ENCODE data around the gene IGF2BP1. TPM values are rescaled to one million over a fixed set of nuclear protein-coding genes. Genes with fewer than 3 reads are reported as not detected.
"Not testable (repeated sequence)": the region's sequence is repeated elsewhere in the genome, so short reads cannot be mapped to it uniquely, and the experiment has no call there.

IGF2BP1 gene
- total and polyA plus RNA-seq, 8 donors, result under 0.01 to 1.0 TPM; not detected in 6

GRCh38 chr17:49082231-49082630 is 85.0 kb downstream of the IGF2BP1 start:
- H3K36me3 ChIP-seq, result no peaks in the 10 kb centered on the region
- ATAC-seq (no peak), DNase-seq (no peak), FAIRE-seq (no peak)
- TF ChIP-seq, protein P1, sequence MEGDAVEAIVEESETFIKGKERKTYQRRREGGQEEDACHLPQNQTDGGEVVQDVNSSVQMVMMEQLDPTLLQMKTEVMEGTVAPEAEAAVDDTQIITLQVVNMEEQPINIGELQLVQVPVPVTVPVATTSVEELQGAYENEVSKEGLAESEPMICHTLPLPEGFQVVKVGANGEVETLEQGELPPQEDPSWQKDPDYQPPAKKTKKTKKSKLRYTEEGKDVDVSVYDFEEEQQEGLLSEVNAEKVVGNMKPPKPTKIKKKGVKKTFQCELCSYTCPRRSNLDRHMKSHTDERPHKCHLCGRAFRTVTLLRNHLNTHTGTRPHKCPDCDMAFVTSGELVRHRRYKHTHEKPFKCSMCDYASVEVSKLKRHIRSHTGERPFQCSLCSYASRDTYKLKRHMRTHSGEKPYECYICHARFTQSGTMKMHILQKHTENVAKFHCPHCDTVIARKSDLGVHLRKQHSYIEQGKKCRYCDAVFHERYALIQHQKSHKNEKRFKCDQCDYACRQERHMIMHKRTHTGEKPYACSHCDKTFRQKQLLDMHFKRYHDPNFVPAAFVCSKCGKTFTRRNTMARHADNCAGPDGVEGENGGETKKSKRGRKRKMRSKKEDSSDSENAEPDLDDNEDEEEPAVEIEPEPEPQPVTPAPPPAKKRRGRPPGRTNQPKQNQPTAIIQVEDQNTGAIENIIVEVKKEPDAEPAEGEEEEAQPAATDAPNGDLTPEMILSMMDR (IDR thresholded peaks at IDR 0.05), result no peak
- intact Hi-C loops (cut with DNase I), result no loop called here
- peaks cover 0 to 4% (median 0%) of the 10 kb centered on the region in 4 donors for H3K27me3 ChIP-seq
- WGBS, 2 donors, result 80 to 81% methylated on average over 5 of the region's 5 CpGs
- H3K4me1 ChIP-seq, result no peaks in the 10 kb centered on the region
- no peak overlapping the region for H3K4me3 ChIP-seq
- no peak overlapping the region for H3K27ac ChIP-seq
- no peaks in the 10 kb centered on the region for H3K9me3 ChIP-seq

GRCh38 chr17:49085046-49085445 is 87.9 kb downstream of the IGF2BP1 start:
- FAIRE-seq; H3K9me3 ChIP-seq; H3K4me1 ChIP-seq; ATAC-seq; H3K36me3 ChIP-seq; H3K27me3 ChIP-seq; DNase-seq; intact Hi-C loops (cut with DNase I); H3K27ac ChIP-seq; H3K4me3 ChIP-seq: not testable (repeated sequence)
- WGBS, 2 donors, result 68 to 73% methylated on average over 2 of the region's 2 CpGs

DNA sequence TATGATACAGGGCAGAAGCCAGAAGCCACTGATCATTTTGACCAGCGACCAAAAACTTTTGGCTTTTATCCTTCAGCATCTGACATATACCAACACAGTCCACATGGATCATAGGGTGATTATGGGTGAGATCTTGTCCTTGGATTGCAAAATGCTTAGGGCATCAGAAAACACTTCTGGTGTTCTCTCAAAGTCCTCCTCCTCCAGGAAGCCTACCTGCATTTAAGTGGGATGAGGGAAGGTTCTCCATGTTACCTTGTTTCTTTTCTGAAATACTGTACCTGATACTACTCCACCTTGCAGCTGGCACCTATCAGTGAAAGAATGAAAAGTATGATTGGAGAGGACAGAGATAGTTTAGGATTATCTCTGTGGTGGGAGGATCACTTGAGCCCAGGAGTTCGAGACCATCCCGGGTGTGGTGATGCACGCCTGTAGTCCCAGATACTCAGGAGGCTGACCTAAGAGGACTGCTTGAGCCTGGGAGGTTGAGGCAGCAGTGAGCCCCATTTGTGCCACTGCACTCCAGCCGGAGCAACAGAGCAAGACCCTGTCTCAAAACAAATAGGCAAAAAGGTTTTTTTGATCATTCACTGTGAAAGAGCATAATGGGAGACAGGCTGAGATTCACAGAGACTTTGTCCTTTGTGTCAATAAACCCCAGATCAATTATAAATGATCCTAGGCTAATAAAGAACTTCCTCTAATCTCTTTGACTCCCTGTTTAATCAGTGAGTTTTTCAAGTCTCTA is 88.6 kb downstream of the IGF2BP1 start:
- Histone ChIP-seq H3K27me3 (no peaks in the 10 kb centered on the region), H3K36me3 (no peaks in the 10 kb centered on the region), H3K9me3 (no peaks in the 10 kb centered on the region), H3K27ac (no peak overlapping the region), H3K4me1 (no peaks in the 10 kb centered on the region), H3K4me3 (no peak overlapping the region)
- TF ChIP-seq, protein P1 (IDR thresholded peaks at IDR 0.05), result no peak
- WGBS, 2 donors, result 63 to 76% methylated on average over 5 of the region's 5 CpGs
- ATAC-seq (no peak), DNase-seq (no peak), FAIRE-seq (no peak)
- intact Hi-C loops (cut with DNase I), result no loop called here

DNA sequence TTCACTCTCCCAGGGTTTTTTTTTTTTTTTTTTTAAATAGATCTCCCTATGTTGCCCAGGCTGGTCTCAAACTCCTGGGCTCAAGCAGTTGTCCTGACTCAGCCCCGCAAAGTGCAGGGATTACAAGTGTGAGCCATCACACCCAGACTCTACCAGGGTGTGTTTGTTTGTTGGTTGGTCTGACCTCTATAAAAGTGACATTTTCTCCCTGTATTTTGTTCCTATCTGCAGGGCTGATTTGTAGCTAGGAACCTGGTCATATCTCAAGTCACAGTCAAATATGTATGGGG is 89.1 kb downstream of the IGF2BP1 start:
- WGBS, 2 donors, result 29 to 47% methylated on average over 1 of the region's 1 CpG
- H3K4me3 ChIP-seq, result no peak overlapping the region
- TF ChIP-seq, protein P1 (IDR thresholded peaks at IDR 0.05), result no peak
- no peak overlapping the region for H3K27ac ChIP-seq
- intact Hi-C loops (cut with DNase I), result no loop called here
- ATAC-seq (no peak), FAIRE-seq (no peak), DNase-seq (no peak)
- H3K9me3 ChIP-seq, result no peaks in the 10 kb centered on the region
- no peaks in the 10 kb centered on the region for H3K36me3 ChIP-seq
- no peaks in the 10 kb centered on the region for H3K27me3 ChIP-seq
- H3K4me1 ChIP-seq, result no peaks in the 10 kb centered on the region

DNA sequence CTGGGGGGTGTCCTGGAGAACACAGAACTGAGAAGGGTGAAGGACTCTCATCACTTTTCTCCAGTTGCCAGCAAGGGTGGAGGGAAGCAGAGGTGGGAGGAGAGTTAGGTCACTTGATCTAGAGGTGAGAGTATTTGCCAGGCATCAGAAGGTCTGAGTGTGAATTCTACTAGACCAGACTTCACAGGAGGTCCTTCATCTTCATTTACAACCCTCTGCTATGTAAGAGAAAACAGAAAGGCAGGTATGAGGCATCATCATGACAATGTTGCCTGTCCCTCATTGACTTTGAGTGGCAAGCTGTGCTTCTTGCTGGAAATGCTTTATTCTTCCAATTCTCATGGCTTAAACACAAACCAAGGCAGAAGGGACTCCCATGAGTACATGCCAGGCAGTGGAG is 89.5 kb downstream of the IGF2BP1 start:
- H3K9me3 ChIP-seq, result no peaks in the 10 kb centered on the region
- ATAC-seq (no peak), FAIRE-seq (no peak), DNase-seq (no peak)
- no peaks in the 10 kb centered on the region for H3K4me1 ChIP-seq
- H3K4me3 ChIP-seq, result no peak overlapping the region
- no peak overlapping the region for H3K27ac ChIP-seq
- TF ChIP-seq, protein P1 (IDR thresholded peaks at IDR 0.05), result no peak
- H3K36me3 ChIP-seq, result no peaks in the 10 kb centered on the region
- H3K27me3 ChIP-seq, result no peaks in the 10 kb centered on the region
- intact Hi-C loops (cut with DNase I), result no loop called here
